Measurements from ENCODE around the gene ISM1.

ISM1 gene

DNA sequence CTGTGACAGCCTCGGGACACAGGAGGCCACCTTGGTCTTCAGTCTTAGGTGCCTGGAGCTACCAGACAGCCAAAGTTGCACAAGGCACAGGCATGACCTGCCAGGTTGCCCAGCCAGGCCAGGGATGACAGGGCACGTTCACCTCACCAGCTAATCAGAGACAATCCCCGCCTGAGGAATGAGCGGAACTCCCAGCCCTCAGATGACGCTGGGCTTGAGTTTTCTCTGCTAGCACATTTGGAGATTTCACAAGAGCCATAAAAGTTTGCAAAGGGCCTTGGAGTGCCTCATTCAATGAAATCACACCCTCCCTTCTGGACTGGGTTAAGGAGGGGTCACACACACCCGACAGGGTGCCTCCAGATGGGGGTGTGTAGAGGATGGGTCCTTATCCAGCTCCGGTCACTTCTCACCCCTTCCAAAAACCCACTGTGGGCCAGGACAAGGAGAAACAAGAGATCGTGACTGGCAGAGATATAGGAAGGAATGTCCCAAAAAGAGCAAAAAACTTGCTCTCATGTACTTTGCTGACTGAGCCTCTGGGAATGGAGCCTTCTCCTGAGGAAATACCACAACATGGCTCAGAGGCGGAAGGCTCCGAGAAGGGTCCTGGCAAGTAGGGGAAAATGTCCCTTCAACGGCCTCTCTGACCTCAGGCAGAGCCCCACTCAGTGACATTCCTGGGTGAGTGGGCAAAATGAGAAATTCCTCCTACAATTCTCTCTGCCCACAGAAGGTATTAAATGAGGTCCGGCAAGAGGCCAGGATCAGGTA lies 121.6 kb downstream of the ISM1 start:
- DNase-seq = no peak
- H3K36me3 Mint-ChIP-seq (ENCODE audit: low read depth) = no peaks in the 10 kb centered on the region
- peaks cover 11% of the 10 kb centered on the region for H3K27me3 Mint-ChIP-seq
- no peaks in the 10 kb centered on the region for H3K9me3 Mint-ChIP-seq
- no peak overlapping the region for H3K27ac Mint-ChIP-seq
- H3K4me3 Mint-ChIP-seq = no peak overlapping the region
- peaks cover 13% of the 10 kb centered on the region for H3K4me1 Mint-ChIP-seq (ENCODE audit: low read depth)

- no peaks in the 10 kb centered on the region for H3K9me3 Mint-ChIP-seq
- no peaks in the 10 kb centered on the region for H3K4me1 Mint-ChIP-seq (ENCODE audit: low read depth)
- DNase-seq = no peak
- no peak overlapping the region for H3K4me3 Mint-ChIP-seq
- no peaks in the 10 kb centered on the region for H3K36me3 Mint-ChIP-seq (ENCODE audit: low read depth)
- peaks cover 5% of the 10 kb centered on the region for H3K27me3 Mint-ChIP-seq
- no peak overlapping the region for H3K27ac Mint-ChIP-seq
Measured at GRCh38 chr20:13344671-13345070, 123.6 kb downstream of the ISM1 start.

GRCh38 chr20:13348311-13349234 lies 127.5 kb downstream of the ISM1 start:
- Mint-ChIP-seq H3K27ac (no peak overlapping the region), H3K9me3 (no peaks in the 10 kb centered on the region), H3K36me3 (ENCODE audit: low read depth) (no peaks in the 10 kb centered on the region), H3K4me3 (no peak overlapping the region), H3K4me1 (ENCODE audit: low read depth) (no peaks in the 10 kb centered on the region), H3K27me3 (peaks cover 5% of the 10 kb centered on the region)
- DNase-seq = no peak

- no peak overlapping the region for H3K4me3 Mint-ChIP-seq
- no peak for DNase-seq
- no peaks in the 10 kb centered on the region for H3K4me1 Mint-ChIP-seq (ENCODE audit: low read depth)
- no peaks in the 10 kb centered on the region for H3K27me3 Mint-ChIP-seq
- H3K36me3 Mint-ChIP-seq (ENCODE audit: low read depth) = no peaks in the 10 kb centered on the region
- H3K9me3 Mint-ChIP-seq = no peaks in the 10 kb centered on the region
- no peak overlapping the region for H3K27ac Mint-ChIP-seq
Measured at GRCh38 chr20:13349235-13349604, 128.1 kb downstream of the ISM1 start.

Measured in activated T-cell treated with anti-CD3 and anti-CD28 coated beads, Interleukin-2, amount 50 U/mL, for 24 hours (primary cell).